ENCODE data around the gene TRAPPC10.

TRAPPC10 gene

GRCh38 chr21:44003307-44003966 lies 8.7 kb upstream of the TRAPPC10 start:
- Mint-ChIP-seq H3K9me3 (no peaks in the 10 kb centered on the region), H3K4me3 (no peak overlapping the region), H3K27me3 (ENCODE audit: low read depth, poor library complexity) (peaks cover 17% of the 10 kb centered on the region), H3K36me3 (ENCODE audit: low read depth) (no peaks in the 10 kb centered on the region), H3K4me1 (no peaks in the 10 kb centered on the region), H3K27ac (peak overlapping the region; percentile 48)
- TF ChIP-seq CTCF (IDR thresholded peaks at IDR 0.05) = no peak
- no peak for DNase-seq

DNA sequence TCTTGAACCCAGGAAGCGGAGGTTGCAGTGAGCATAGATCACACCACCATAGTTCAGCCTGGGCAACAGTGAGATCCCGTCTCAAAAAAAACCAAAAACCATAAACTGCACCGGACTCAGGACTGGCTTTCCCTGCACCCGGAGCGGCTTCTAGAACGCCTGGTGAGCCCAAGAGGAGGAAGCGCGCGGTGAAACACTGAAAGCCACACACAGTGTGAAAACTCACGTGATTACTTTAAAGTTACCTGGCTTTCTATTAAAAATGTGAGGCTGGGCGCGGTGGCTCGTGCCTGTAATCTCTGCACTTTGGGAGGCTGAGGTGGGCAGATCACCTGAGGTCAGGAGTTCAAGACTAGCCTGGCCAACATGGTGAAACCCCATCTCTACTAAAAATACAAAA lies 7.0 kb upstream of the TRAPPC10 start:
- H3K27me3 Mint-ChIP-seq (ENCODE audit: low read depth, poor library complexity) = peaks cover 15% of the 10 kb centered on the region

GRCh38 chr21:44005593-44005992 lies 6.5 kb upstream of the TRAPPC10 start:
- Mint-ChIP-seq H3K27me3 (ENCODE audit: low read depth, poor library complexity) (peaks cover 12% of the 10 kb centered on the region), H3K9me3 (peaks cover 3% of the 10 kb centered on the region), H3K4me1 (peaks cover 7% of the 10 kb centered on the region), H3K36me3 (ENCODE audit: low read depth) (no peaks in the 10 kb centered on the region), H3K4me3 (no peak overlapping the region), H3K27ac (no peak overlapping the region)
- no peak for TF ChIP-seq CTCF (IDR thresholded peaks at IDR 0.05)
- no peak for DNase-seq

More for the DNA sequence above, 7.0 kb upstream of the TRAPPC10 start:
- no peak for DNase-seq
- no peak for TF ChIP-seq CTCF (IDR thresholded peaks at IDR 0.05)
- Mint-ChIP-seq H3K36me3 (ENCODE audit: low read depth) (no peaks in the 10 kb centered on the region), H3K9me3 (peaks cover 3% of the 10 kb centered on the region), H3K4me1 (peaks cover 2% of the 10 kb centered on the region), H3K4me3 (no peak overlapping the region), H3K27ac (no peak overlapping the region)

GRCh38 chr21:44006017-44006619 lies 6.0 kb upstream of the TRAPPC10 start:
- H3K4me3 Mint-ChIP-seq = no peak overlapping the region

GRCh38 chr21:44006656-44007055 lies 5.5 kb upstream of the TRAPPC10 start:
- no peak for DNase-seq
- H3K4me3 Mint-ChIP-seq = no peak overlapping the region
- no peak overlapping the region for H3K27ac Mint-ChIP-seq
- H3K4me1 Mint-ChIP-seq = peaks cover 16% of the 10 kb centered on the region
- H3K9me3 Mint-ChIP-seq = peaks cover 3% of the 10 kb centered on the region
- no peaks in the 10 kb centered on the region for H3K36me3 Mint-ChIP-seq (ENCODE audit: low read depth)
- peaks cover 12% of the 10 kb centered on the region for H3K27me3 Mint-ChIP-seq (ENCODE audit: low read depth, poor library complexity)
- no peak for TF ChIP-seq CTCF (IDR thresholded peaks at IDR 0.05)

More at GRCh38 chr21:44006017-44006619, 6.0 kb upstream of the TRAPPC10 start:
- Mint-ChIP-seq H3K27me3 (ENCODE audit: low read depth, poor library complexity) (peaks cover 12% of the 10 kb centered on the region), H3K36me3 (ENCODE audit: low read depth) (no peaks in the 10 kb centered on the region), H3K27ac (no peak overlapping the region), H3K4me1 (peaks cover 13% of the 10 kb centered on the region), H3K9me3 (peaks cover 3% of the 10 kb centered on the region)
- no peak for DNase-seq
- no peak for TF ChIP-seq CTCF (IDR thresholded peaks at IDR 0.05)

DNA sequence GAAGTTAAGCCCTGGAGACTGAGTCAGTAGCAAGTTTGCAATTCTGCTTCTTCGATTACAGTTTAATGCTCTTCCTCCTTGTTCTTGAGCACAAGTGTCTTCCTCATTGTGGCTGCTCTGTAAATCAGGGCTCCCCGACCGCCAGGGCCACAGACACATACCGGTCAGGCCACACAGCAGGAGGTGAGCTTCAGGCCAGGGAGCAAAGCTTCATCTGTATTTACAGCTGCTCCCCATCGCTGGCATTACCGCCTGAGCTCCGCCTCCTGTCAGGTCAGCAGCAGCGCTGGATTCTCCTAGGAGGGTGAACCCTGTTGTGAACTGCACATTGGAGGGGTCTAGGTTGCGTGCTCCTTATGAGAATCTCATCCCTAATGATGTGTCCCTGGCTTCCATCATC lies 1.7 kb upstream of the TRAPPC10 start:
- H3K27ac Mint-ChIP-seq = peak overlapping the region; percentile 21
- peak; percentile 30 for DNase-seq
- H3K4me1 Mint-ChIP-seq = peaks cover 39% of the 10 kb centered on the region

More for the DNA sequence above, 1.7 kb upstream of the TRAPPC10 start:
- peaks cover 3% of the 10 kb centered on the region for H3K9me3 Mint-ChIP-seq
- TF ChIP-seq CTCF (IDR thresholded peaks at IDR 0.05) = no peak
- no peaks in the 10 kb centered on the region for H3K36me3 Mint-ChIP-seq (ENCODE audit: low read depth)
- peak overlapping the region; percentile 90 for H3K4me3 Mint-ChIP-seq
- peaks cover 9% of the 10 kb centered on the region for H3K27me3 Mint-ChIP-seq (ENCODE audit: low read depth, poor library complexity)
